GM21723 (cell line): ENCODE results near the gene OR52K1.

ENCODE experiments used
- ATAC-seq: cut with Tn5 transposase; IDR thresholded peaks from one replicate; pipeline ENCODE4 v1.9.1; 2021; ENCODE audit warnings: mild to moderate bottlenecking, moderate library complexity; ENCODE audit not compliant: unreplicated experiment

The OR52K1 gene

DNA sequence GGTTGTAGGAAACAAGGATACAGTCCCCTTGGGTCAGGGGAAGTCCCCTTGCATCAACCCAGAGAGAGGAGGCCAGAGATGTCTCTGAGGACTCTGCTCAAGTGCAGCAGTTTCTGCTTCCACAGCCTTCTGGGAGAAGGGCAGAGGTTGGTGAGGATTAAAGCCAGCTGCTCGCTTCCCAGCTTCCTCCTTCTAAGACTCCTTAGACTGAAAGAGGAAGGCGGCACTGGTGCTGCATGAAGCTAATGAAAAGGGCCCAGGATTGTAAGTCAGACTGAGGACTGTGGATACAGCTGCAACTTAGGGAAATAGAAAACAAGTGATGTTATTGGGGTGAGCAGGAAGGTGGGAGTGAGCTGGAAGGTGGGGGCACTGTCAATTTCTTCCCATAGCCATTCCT, at the start of gene OR52K1:
TSS of gene OR52K1 (plus strand) at position 202 of the 400 bp plus-strand sequence. CDS start 6,255 bp downstream, outside the sequence.
- no peak for ATAC-seq

DNA sequence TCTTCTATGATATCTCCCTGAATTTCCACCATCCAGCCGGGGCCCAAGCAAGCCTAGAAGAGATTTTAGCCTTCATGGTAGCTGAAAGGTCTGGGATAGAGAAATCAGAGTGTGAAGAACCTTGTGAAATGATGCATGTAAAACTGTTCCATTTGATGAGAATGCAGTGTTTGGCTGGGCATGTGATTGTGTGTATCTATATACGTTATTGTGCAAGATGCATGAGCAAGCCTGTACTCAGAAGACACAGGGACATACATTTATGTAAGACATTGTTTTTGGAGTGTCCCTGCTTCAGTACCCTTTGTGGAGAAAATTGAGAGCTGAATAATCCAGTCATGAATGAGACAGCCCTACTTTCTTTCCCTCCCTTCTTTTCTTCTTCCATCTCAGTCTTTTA, 48.6 kb upstream of the OR52K1 start:
- no peak for ATAC-seq

GRCh38 chr11:4436411-4436810, 46.0 kb upstream of the OR52K1 start:
- no peak for ATAC-seq

- ATAC-seq = no peak
Observed at GRCh38 chr11:4441515-4441914, 40.9 kb upstream of the OR52K1 start.

- no peak for ATAC-seq
Observed at GRCh38 chr11:4443232-4443891, 39.1 kb upstream of the OR52K1 start.

- ATAC-seq = no peak
Observed at GRCh38 chr11:4448995-4449394, 33.5 kb upstream of the OR52K1 start, which contains the start of gene OR52K2. TSS of gene OR52K2 (plus strand) at chr11:4449295. CDS start at chr11:4449340, 45 bp downstream.

DNA sequence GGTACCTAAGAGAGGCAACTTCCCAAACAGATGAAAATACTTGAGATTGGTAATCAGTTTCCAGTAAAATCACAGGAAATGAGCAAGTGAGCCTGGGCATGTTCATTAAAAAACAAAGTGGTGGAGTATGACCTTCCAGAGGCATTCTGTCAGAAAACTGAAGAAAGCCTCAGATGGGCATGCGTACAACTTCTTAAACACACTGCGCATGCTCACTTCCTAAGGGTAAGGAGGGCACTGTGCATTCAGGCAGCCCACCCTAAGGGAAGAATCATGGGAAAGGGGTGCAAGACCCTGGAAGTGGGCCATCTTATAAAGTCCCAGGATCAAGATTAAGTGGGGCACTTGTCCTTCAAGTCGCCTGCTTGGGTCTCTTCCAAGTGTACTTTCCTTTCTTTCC, 29.3 kb upstream of the OR52K1 start:
- ATAC-seq = no peak

DNA sequence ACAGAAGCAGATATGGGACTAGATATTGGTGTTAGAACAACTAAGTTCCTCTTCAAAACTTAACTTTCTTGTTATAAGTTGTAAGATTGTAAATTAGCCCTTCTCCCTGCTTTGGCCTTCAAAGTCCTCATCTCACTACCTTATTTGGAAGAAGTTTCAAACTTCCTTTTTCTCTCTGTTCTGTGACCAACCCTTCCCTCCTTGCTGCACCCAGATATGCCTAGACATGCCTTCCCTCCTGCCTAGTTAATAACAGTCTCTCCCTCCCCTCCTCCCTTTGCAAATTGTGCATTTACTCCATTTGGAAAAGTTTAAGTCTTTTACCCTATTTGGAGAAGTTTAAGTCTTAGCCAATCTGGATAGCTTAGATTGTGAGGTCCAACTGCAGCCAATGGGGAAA, 28.4 kb upstream of the OR52K1 start:
- ATAC-seq = no peak

- no peak for ATAC-seq
Observed at GRCh38 chr11:4455419-4455818, 27.0 kb upstream of the OR52K1 start.

- ATAC-seq = no peak
Observed at GRCh38 chr11:4459500-4459899, 22.9 kb upstream of the OR52K1 start.

GRCh38 chr11:4460151-4460550, 22.3 kb upstream of the OR52K1 start:
- ATAC-seq = no peak

DNA sequence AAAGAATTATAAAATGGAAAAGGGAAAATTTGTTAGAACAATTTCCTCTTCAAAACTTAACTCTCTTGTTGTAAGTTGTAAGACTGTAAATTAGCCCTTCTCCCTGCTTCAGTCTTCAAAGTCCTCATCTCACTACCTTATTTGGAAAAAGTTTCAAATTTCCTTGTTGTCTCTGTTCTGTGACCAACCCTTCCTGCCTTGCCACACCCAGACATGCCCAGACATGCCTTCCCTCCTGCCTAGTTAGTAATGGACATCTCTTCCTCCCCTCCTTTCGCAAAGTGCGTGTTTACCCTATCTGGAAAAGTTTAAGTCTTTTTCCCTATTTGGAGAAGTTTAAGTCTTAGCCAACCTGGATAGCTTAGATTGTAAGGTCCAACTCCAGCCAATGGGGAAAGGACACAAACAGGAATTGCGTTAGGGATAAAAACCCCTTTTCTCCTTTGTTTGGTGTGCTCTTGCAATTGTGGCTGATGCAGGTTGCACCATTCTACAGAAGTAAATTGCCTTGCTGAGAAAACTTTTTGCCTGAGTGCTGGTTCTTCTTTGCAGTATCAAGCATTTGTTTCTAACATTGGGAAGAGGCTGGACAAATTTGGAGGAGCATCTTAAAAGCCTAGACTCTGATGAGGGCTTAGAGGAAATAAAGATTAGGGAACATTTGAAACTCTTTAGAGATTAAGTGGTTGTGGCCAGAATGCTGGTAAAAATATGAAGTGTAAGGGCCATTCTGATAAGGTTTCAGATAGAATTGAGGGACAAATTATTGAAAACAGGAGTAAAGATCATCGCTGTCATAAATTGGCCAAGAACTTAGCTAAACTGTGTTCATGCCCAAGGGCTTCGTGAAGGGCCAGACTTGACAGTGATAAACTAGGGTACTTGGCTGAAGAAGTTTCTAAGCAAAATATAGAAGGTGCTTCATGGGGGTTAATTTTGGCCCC, 18.0 kb upstream of the OR52K1 start:
- ATAC-seq = no peak

DNA sequence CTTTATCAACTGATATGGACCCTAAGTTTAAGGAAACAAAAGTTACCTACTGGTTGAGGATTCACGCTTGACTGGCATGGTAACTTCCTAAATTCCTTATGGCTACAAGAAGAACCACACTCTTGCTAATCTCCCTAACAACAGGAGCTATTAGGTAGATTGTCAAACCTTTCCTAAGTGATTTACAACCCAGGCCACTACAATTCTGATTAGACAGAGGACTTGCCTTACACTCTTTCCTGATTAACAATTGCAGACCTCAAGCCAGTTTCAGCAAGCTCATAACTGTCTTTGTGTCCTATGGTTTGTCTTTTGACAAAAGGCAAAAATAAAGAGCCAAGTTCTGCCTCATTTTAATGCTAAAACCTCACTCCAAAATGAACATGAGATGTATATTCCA, 17.0 kb upstream of the OR52K1 start:
- ATAC-seq = no peak

GRCh38 chr11:4466131-4466870, 16.1 kb upstream of the OR52K1 start:
- no peak for ATAC-seq

- ATAC-seq = no peak
Observed at GRCh38 chr11:4466871-4467442, 15.5 kb upstream of the OR52K1 start.

DNA sequence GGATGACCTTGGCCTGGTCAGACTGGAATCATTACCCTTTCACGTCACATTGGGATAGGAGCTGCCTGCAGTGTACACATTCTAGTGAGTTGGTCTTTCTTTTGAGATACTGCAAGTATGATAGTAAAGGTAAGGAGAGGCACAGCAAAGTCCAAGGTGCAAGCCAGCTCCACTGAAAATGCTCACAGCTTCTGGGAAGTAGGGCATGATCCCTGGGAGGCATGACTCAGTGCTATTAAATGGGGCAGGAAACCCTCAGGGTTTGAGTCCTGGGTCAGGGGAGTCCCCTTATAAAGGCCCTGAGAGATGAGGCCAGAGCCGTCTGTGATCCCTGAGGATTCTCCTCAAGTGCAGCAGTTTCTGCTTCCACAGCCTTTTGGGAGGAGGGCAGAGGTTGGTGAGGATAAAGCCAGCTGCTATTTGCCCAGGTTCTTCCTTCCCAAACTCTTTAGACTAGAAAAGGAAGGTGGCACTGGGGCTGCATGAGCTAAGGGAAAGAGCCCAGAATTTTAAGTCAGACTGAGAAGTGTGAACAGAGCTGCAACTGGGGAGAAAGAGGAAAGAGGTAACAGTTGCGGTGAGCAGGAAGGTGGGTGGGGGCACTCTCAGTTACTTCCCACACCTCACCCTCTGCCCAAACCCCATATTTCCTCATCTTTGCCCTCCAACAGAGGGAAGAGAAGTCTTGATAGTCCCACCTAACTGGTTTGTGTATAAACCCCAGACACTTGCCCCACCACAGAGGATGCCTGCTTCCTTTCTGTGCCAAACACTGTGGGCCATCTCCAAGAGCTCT, 14.4 kb upstream of the OR52K1 start:
- no peak for ATAC-seq

GRCh38 chr11:4479644-4480043, 2.8 kb upstream of the OR52K1 start:
- no peak for ATAC-seq

GRCh38 chr11:4480577-4481239, 1.7 kb upstream of the OR52K1 start:
- ATAC-seq = no peak

GRCh38 chr11:4481240-4481582, 1.2 kb upstream of the OR52K1 start:
- no peak for ATAC-seq

- ATAC-seq = no peak
Observed at GRCh38 chr11:4484310-4484709, 1.9 kb downstream of the OR52K1 start.
